Endothelial cell of umbilical vein (primary cell): Measurements from ENCODE around the gene ESCO1. TPM values are rescaled to one million over a fixed set of nuclear protein-coding genes. Genes with fewer than 3 reads are reported as not detected.

Experiments used
- BruUV-seq: library from RNA; stranded (reverse); fragments of 400-500 nt; replicated peaks from 2 replicates; lab custom pipeline; 2021; lab: Mats Ljungman, UMichigan
- CTCF ChIA-PET: fragments of 300-600, 350-600 bp; sonication (Branson Sonifier 250); formaldehyde crosslinking; loops from one replicate; lab custom pipeline; 2021; ENCODE audit warnings: antibody characterized with exemption, inconsistent platforms; lab: Charles Lee
- POLR2A ChIA-PET: fragments of 300-600, 350-600 bp; sonication (Branson Sonifier 250); formaldehyde crosslinking; loops from one replicate; lab custom pipeline; 2021; ENCODE audit warnings: antibody characterized with exemption, inconsistent platforms; lab: Charles Lee
- DNase-seq: peaks from one replicate; pipeline ENCODE4 v3.0.0-alpha.2; 2011; ENCODE audit warnings: low read depth, low spot score
- FAIRE-seq: peaks from 2 replicates; lab custom pipeline; 2011; peaks lifted over from hg19 to GRCh38; lab: Jason Lieb, UNC
- H2AFZ ChIP-seq: 2 replicates; pipeline ENCODE4 v1.6.0; 2012; ENCODE audit warnings: low read depth, low read length, control low read depth, inconsistent platforms
- H3K27ac ChIP-seq: 2 replicates; pipeline ENCODE4 v1.5.1; 2011; ENCODE audit warnings: low read depth, mild to moderate bottlenecking, control low read depth, low read length, moderate library complexity; ENCODE audit not compliant: insufficient read depth
- H3K27me3 ChIP-seq, 2 experiments: 2 replicates each; pipeline versions ENCODE4 v1.6.0 to v1.6.1; 2011; ENCODE audit warnings: low read length in 2 of 2, mixed read lengths in 1 of 2; ENCODE audit not compliant: control insufficient read depth in 2 of 2, insufficient read depth in 2 of 2
- H3K36me3 ChIP-seq, 2 experiments: 2 replicates in 1 of 2; 3 replicates in 1 of 2; pipeline ENCODE4 v1.5.1; 2011; ENCODE audit warnings: low read length in 2 of 2, mild to moderate bottlenecking in 1 of 2, moderate library complexity in 1 of 2; ENCODE audit not compliant: control insufficient read depth in 2 of 2, insufficient read depth in 2 of 2; ENCODE audit errors: extremely low read depth in 1 of 2
- H3K4me1 ChIP-seq: 3 replicates; pipeline ENCODE4 v1.5.1; 2011; ENCODE audit warnings: mild to moderate bottlenecking, low read length; ENCODE audit not compliant: control insufficient read depth, insufficient read depth; ENCODE audit errors: extremely low read depth
- H3K4me2 ChIP-seq: 2 replicates; pipeline ENCODE4 v1.6.1; 2011; ENCODE audit warnings: low read length, control low read depth, mixed read lengths; ENCODE audit not compliant: insufficient read depth
- H3K4me3 ChIP-seq, 3 experiments: fragments of 200-600 bp in 1 of 3; sonication (generic), shearing (Covaris generic) in 1 of 3; replicated peaks in 1 of 3; 2 replicates each; pipeline ENCODE4 v1.5.1; 2011 to 2016; ENCODE audit warnings: control low read depth in 3 of 3, low read length in 3 of 3, mild to moderate bottlenecking in 2 of 3, inconsistent platforms in 1 of 3, low read depth in 1 of 3, moderate library complexity in 1 of 3; ENCODE audit not compliant: insufficient read depth in 1 of 3
- H3K79me2 ChIP-seq: 2 replicates; pipeline ENCODE4 v1.6.0; 2012; ENCODE audit warnings: low read length, inconsistent platforms; ENCODE audit not compliant: control insufficient read depth, insufficient read depth
- H3K9ac ChIP-seq: replicated peaks from 2 replicates; pipeline ENCODE3; 2011; ENCODE audit warnings: low read length, control low read depth; ENCODE audit not compliant: insufficient read depth; ENCODE audit errors: extremely low read depth
- H3K9me1 ChIP-seq: replicated peaks from 3 replicates; pipeline ENCODE4 v1.6.0; 2011; ENCODE audit warnings: mild to moderate bottlenecking, low read length; ENCODE audit not compliant: control insufficient read depth, insufficient read depth; ENCODE audit errors: extremely low read depth
- H3K9me3 ChIP-seq: replicated peaks from 2 replicates; pipeline ENCODE4 v1.5.1; 2012; ENCODE audit warnings: low read length, inconsistent platforms; ENCODE audit not compliant: control insufficient read depth, insufficient read depth
- H4K20me1 ChIP-seq: replicated peaks from 2 replicates; pipeline ENCODE3; 2011; ENCODE audit warnings: mild to moderate bottlenecking, low read length; ENCODE audit not compliant: control insufficient read depth, insufficient read depth; ENCODE audit errors: extremely low read depth
- EZH2 ChIP-seq: IDR thresholded peaks from 2 replicates; pipeline ENCODE4 v1.6.1; 2012; ENCODE audit warnings: borderline replicate concordance, low read depth, mild to moderate bottlenecking, moderate library complexity, low read length, inconsistent platforms; ENCODE audit not compliant: severe bottlenecking
- FOS ChIP-seq: IDR thresholded peaks from 2 replicates; pipeline ENCODE4 v1.6.1; 2011; ENCODE audit warnings: mild to moderate bottlenecking, low read length, moderate library complexity, borderline replicate concordance; ENCODE audit not compliant: insufficient read depth
- GATA2 ChIP-seq: IDR thresholded peaks from 2 replicates; pipeline ENCODE4 v1.7.0; 2011; ENCODE audit warnings: low read depth, mild to moderate bottlenecking, moderate library complexity, mixed read lengths, low read length; ENCODE audit not compliant: insufficient read length, insufficient read depth
- JUN ChIP-seq: IDR thresholded peaks from 2 replicates; pipeline ENCODE4 v1.6.1; 2011; ENCODE audit warnings: borderline replicate concordance, low read depth; ENCODE audit not compliant: insufficient read length, insufficient read depth
- MYC ChIP-seq: IDR thresholded peaks from one replicate; pipeline ENCODE4 v1.6.1; 2011; ENCODE audit warnings: mild to moderate bottlenecking, low read depth, low read length
- POLR2A ChIP-seq: IDR thresholded peaks from 2 replicates; pipeline ENCODE4 v1.6.1; 2012; ENCODE audit warnings: low read depth, mild to moderate bottlenecking, control low read depth, low read length
- POLR2AphosphoS5 ChIP-seq: IDR thresholded peaks from 2 replicates; pipeline ENCODE4 v1.6.1; 2012; ENCODE audit warnings: low read depth, mild to moderate bottlenecking, control low read depth, low read length, moderate library complexity; ENCODE audit not compliant: insufficient read depth
- dilution Hi-C: fragments of 300-500 bp; cut with MboI; formaldehyde crosslinking; loops from one replicate; pipeline ENCODE4 v1.15.0; 2019; ENCODE audit warnings: low sequenced_read_pairs; ENCODE audit not compliant: extremely low pct_ligation_motif_present
- intact Hi-C: fragments of 100-400 bp; cut with micrococcal nuclease; formaldehyde crosslinking; loops from one replicate; pipeline ENCODE4 v1.10.0; 2022
- polyA plus RNA-seq, 4 experiments: library from polyadenylated mRNA; depleted of rRNA in 3 of 4; stranded (reverse) in 3 of 4; unstranded in 1 of 4; fragments of >200 nt; gene quantifications; 2 replicates each; pipeline versions ENCODE4 v1.2.1 to v1.2.3, GENCODE V29; 2011 to 2012; ENCODE audit warnings: missing spikeins in 1 of 4
- total RNA-seq: library from RNA; stranded (reverse); gene quantifications from 2 replicates; pipeline ENCODE4 v1.2.3, GENCODE V29; 2021
- TF ChIP-seq, protein P1 (sequence below): IDR thresholded peaks from 2 replicates; pipeline ENCODE4 v1.6.1; 2011; ENCODE audit not compliant: insufficient read depth, insufficient read length

Gene ESCO1
- total and polyA plus RNA-seq, 2 donors (not counting 3 experiments of a cell fraction or from before 2014, with no cell fraction given) = 2.1 to 12.0 TPM

DNA sequence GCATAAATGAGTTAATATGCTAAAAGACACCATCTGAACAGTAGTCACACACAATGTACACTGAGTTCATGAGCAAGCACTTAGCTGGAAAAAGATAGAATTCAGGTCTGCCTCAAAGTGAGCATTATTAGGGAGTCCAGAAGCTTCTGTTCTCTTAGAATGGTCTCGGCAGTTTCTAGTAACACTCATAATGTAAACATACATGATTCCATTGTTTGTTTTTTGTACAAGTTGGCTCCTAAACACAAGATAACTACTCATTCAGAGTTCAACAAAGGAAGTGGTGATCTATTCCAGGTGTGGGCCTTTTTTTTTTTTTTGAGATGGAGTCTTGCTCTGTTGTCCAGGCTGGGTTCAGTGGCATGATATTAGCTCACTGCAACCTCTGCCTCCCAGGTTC is 66.2 kb downstream of the ESCO1 start:
- intact Hi-C loops (no loop called here), dilution Hi-C loops (no loop called here)
- Histone ChIP-seq H3K9me1 (no peaks in the 10 kb centered on the region), H3K9ac (no peak overlapping the region), H4K20me1 (no peaks in the 10 kb centered on the region), H3K4me1 (no peaks in the 10 kb centered on the region), H3K4me3 (no peak overlapping the region), H3K4me2 (no peak overlapping the region), H3K9me3 (no peaks in the 10 kb centered on the region), H2AFZ (no peak overlapping the region), H3K79me2 (no peaks in the 10 kb centered on the region), H3K27me3 (no peaks in the 10 kb centered on the region), H3K36me3 (peaks cover 0 to 5% of the 10 kb centered on the region in 2 experiments), H3K27ac (no peak overlapping the region)
- BruUV-seq = no TSS peak
- FAIRE-seq (no peak), DNase-seq (no peak)
- CTCF ChIA-PET = no interaction called here
- TF ChIP-seq FOS (no peak), EZH2 (no peak), POLR2A (no peak)
- POLR2A ChIA-PET = no interaction called here

DNA sequence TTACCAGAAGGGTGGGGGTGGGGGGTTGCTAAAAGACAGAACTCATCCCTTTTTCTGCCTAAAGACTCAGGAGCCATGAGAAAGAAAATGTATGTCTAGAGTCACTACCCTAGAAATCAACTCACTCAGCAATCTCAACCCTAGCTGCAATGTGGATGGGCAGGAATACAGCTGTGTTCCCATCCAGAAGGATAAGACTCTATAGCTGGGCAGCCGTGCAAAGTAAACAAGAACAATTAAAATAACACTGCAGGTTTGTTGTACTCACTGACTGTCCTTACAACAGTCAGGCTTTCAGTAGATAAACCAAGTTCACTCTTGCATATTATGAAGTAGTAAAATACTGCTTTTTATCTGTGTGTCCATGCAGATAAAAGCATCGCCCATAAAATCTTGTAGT is 74.0 kb downstream of the ESCO1 start:
- Histone ChIP-seq H2AFZ (no peak overlapping the region), H3K9ac (no peak overlapping the region), H3K4me1 (no peaks in the 10 kb centered on the region), H3K79me2 (no peaks in the 10 kb centered on the region), H4K20me1 (no peaks in the 10 kb centered on the region), H3K36me3 (peaks cover 3 to 7% of the 10 kb centered on the region in 2 experiments), H3K4me3 (no peak overlapping the region), H3K27me3 (no peaks in the 10 kb centered on the region), H3K9me3 (no peaks in the 10 kb centered on the region), H3K4me2 (no peak overlapping the region), H3K27ac (no peak overlapping the region), H3K9me1 (no peaks in the 10 kb centered on the region)
- BruUV-seq = no TSS peak
- DNase-seq (no peak), FAIRE-seq (no peak)
- ChIA-PET POLR2A (no interaction called here), CTCF (no interaction called here)
- intact Hi-C loops = no loop called here
- dilution Hi-C loops = no loop called here
- TF ChIP-seq POLR2AphosphoS5 (no peak), GATA2 (no peak), JUN (no peak), FOS (no peak), MYC (no peak)
- TF ChIP-seq, protein P1, sequence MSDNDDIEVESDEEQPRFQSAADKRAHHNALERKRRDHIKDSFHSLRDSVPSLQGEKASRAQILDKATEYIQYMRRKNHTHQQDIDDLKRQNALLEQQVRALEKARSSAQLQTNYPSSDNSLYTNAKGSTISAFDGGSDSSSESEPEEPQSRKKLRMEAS = no peak
